ENCODE data around the gene ALPK3. TPM values are rescaled to one million over a fixed set of nuclear protein-coding genes. Genes with fewer than 3 reads are reported as not detected.
A peak's percentile ranks its signal among the peaks of the same experiment; 100 is the strongest.

Gene ALPK3
- total RNA-seq, 1 experiment from 2014 or later, result 0.11 TPM

DNA sequence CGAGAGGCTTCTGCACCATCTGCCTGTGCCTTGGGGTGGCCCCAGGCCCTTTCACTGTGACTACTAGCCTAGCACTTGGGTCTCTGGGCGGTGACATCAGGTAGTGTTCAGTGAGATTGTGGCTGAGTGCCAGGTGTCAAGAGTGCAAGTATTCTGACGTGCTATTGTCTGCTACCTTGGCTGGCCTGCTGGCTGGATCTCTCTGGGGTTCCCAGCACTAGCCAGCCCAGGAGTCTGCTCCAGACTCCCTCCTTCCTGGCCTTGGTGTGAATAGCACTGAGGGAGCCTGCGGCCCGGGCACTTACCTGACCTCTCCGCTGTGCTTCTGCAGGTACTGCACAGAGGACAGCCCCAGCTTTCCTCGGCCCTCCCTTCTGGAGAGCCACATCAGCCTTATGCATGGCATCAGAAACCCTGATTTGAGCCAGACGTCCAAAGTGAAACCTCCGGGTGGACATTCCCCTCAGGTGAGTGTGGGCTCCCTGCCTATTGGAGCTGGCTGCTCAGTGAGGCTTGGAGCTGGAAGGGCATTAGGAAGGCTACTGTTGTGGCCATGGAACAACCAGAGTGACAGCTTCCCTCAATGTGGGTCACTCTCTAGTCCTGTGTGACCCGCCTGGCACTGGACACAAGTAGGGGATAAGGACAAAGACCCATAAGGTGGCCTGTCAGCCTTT, 17.5 kb upstream of the ALPK3 start:
- DNase-seq (ENCODE audit: low read depth), result no peak

DNA sequence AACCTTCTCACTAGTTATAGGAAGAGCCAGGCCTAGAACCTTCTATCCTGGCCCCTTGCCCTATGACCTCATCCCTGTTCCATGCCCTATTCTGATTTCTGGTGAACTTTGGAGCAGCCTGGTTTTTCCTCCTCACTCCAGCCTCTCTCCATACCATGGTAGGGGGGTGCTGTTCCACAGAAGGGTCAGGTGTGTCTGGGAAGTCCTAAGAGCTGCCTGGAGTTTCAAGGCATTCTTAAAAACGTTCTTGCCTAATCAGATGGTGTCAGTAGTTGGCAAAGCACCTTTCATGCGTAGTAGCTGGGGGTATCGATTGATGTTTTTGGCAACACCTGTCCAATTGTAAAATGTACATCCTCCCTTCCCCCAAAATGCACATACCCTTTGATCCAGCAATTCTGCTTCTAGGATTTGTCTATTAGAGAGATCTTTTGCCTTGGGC, 16.8 kb upstream of the ALPK3 start:
- no peak for DNase-seq (ENCODE audit: low read depth)

DNA sequence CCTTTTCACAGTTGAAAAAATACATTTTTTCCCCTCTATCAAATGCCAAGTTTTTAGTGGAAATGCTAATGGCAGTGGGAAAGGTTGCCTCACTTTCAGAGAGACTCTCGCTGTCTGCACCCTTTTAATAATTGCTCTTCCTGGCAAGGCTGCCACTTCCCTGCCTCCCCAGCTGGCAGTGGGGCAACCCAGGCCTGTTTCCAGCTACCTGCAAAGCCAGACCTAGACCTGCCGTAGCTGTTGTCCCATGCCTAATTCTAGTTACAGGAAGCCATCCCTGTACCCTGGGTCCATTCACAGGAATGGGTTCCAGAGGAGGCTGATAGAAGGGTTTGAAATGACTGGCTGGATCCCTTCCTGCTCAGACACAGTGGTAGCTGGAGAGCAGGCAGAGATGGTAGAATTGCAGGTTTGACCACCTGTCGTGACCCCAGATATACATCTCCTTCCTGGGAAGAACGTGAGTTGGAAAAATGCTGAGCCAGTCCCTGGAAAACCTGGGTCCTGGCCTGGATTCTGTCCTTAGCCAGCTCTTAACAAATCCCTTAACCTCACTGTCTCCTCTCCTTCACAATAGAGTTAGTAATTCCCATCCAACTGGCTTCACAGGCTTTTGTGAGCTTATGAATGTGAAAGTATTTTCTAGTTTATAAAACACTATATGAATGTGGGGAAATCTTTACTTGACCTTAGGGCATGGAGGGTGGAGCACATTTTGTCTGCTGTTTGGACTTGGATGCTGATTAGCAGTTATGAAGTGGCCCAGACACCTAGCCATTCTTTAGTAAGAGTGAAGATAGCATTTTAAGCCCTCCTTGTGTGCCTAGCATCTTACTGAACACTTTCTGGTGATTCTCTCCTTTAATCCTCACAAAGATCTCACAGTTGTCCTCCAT, 12.9 kb upstream of the ALPK3 start:
- no peak for DNase-seq (ENCODE audit: low read depth)

DNA sequence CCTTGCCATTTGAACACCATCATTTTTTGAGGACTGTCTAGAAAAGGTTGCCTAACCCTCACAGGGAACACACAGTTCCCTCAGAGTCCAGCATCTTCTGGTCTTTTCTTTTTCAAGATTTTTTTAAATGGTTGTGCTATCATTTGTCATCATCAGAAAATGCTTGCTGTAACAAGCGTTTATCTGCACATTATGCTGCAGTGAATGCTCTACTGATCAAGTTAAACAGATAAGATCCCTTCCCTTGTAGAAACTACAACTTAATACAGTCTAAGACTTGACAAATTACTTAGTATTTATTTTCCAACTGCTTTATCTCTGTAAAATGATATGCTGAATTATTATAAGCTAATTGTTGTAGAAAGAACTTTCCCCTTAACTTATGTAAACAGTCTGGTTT, 11.9 kb upstream of the ALPK3 start:
- DNase-seq (ENCODE audit: low read depth), result no peak

DNA sequence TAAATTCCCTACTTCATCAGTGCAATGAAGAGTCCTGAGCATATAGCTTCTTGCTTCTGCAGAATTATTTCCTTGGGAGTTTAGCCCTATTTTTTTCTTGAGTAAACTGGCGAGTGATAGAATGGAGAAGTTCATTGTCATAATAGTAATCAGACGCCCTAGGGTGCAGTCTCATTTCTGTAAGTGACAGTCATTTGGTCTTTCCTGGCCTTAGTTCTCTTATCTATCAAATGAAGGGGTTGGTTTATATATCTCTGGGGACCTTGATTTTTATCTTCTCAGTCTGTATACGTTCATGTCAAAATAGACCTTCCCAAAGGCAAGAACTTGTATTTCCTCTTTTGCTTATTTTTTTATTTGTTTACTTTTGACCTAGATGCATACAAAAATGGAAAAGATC, 9.9 kb upstream of the ALPK3 start:
- no peak for DNase-seq (ENCODE audit: low read depth)

DNA sequence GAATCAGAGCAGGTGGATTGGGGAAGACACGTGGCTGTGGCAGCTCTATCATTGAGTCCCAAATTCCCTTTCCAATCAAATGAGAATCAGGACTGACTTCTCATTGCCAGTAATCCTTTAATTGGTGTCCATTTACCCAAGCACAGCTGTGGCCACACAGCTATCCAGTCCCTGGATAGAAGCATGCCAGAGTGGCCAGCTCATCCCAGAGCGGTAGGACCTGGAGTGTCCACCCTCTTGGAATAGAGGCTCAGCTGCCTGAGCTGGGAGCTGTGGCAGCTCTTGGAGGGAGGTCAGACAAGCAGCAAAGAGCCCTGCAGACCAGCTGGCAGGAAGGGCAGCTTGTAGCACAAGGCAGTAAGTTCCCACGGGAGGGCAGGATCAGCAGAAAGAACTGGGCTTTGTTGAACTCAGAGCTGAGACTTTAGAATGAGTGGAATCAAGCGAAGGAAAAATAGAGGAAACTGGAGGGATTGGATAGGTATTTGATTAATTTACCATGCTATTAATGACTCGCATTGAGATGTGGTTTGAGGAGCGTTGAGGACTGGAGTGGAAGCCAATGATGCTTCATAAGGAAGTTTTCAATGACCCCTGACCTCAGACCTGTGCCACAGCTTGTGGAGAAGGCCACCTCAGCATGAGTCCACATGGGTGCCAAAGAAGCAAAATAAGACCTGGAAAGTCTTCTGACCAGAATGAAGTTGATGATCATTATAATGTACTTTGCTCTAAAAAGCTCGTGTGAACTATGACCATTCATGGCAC, 6.9 kb upstream of the ALPK3 start:
- no peak for DNase-seq (ENCODE audit: low read depth)

DNA sequence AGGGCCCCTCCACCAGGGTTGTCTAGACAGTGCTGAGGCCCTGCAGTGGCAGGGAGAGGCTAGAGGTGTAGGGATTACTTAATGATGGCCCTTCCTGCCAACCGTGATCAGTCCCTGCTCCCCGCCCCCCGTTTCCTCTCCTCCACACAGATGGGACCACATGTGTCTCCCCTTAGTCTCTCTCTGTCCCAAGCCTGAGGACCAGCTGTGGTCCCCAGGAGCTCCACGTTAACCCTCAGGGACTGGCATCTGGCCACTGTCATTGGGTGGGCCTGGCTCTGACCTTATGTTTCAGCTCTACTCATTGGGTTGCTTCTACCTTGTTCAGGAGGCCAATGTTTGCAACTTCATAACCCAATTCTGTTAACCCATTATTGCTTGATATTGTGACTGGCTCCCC, 6.0 kb upstream of the ALPK3 start:
- no peak for DNase-seq (ENCODE audit: low read depth)

DNA sequence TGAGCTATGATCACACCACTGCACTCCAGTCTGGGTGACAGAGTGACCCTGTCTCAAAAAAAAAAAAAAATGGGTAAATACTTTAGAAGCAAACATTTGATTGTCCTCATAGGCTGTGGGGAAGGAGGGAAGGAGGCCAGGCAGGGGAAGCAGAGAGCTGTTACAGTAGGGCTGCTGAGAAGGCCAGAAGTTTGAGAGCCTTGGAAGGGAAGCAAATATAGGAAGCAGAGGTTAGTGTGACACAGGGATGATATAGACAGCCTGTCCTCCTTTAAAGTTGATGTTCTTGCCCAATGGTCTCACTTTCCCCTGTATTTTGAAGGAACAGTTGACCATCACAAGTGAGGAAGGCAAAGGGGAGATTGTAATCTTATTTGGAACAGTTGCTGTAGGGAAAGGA, 5.3 kb upstream of the ALPK3 start:
- no peak for DNase-seq (ENCODE audit: low read depth)

DNA sequence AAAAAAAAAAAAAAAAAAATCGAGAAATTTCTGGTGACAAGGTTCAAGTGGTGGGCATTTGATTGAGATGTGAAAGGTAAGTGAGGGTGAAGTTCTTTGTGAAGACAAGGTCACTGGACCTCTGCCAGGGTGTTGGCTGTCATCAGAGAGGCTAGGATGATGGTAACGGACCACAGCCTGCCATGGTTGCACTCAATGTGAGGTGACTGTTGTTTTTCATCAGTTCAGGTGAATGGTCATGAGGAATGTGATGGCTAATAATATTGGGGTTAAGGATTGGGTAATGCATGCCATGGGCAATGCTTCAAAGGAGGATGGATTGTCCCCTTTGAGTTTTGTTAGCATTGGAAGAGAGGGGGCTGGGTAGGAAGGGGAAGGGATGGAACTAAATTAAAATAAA, 4.3 kb upstream of the ALPK3 start:
- DNase-seq (ENCODE audit: low read depth), result no peak

DNA sequence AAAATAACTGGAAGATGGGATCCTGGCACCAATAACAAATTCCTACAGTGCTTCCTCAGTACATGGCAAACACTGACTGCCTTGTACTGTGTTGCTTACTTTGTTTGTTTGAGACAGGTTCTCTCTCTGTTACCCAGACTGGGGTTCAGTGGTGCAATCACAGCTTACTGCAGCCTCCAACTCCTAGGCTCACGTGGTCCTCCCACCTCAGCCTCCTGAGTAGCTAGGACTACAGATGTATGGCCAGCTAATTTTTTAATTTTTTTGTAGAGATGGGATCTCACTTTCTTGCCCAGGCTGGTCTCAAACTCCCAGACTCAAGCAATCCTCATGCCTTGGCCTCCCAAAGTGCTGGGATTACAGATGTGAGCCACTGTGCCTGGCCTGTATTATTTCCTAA, 3.7 kb upstream of the ALPK3 start:
- DNase-seq (ENCODE audit: low read depth), result no peak

DNA sequence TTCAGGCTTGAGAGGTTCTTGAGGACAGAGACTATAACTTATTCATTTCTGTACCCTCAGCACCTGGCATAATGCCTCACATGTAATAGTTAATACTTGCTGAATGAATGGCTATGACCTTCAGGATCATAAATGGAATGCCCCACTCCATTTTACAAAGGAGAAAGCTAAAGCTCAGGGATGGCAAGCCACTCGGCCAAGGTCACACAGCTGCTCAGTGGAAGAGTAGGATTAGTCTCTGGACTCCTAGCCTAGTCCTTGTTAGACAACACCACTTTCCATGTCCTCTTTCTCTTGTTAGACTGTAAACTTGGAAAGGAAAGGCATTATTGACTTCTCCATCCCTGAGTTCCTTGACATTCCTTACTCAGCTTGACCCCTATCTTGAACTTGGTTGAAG, 3.2 kb upstream of the ALPK3 start:
- DNase-seq (ENCODE audit: low read depth), result no peak

DNA sequence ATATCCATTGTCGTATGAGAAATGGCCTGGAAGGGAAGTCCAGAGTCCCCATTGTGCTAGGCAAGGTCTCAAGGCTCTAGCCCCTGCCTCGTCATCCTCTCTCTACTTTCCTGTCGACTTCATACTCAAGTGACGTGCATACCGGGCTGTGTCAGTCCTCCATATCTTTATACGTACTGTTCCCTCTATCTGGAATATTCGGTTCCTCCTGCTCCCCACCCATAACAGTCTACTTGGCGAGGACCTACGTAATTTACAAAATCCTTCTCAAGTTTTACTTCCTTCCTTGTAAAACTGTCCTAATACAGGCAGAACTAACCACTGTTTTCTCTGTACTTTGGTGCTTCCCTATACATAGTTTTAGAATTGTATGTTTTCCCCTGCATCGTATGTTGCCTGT, 2.2 kb upstream of the ALPK3 start:
- DNase-seq (ENCODE audit: low read depth), result no peak

DNA sequence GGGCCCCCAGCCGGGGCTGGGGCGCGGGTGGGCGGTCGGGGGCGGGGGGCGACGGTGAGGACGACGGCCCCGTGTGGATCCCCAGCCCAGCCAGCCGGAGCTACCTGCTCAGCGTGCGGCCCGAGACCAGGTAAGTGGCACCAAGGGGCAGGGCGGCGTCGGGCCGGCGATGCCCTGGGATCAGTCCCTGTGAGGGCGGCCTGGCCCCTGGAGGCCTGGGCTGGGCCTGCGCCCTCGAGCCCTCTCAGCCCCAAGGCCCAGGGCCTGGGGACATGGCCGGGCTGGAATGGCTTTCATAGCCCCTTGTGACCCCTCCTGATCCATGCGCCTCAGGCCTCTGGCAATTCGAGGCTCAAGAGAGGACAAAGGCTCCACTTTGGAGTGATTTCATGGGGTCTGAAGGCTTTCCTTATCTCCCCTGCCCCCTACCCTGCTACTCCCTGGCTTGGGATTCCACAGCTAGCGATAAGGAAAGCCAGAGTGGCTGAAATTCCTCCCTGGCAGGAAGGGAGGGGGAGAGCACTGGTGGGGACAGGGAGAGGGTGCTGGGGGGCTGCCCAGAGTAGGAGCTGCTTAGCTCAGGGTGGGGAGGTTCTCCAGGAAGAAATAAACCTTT, 418 bp downstream of the ALPK3 start:
- DNase-seq (ENCODE audit: low read depth), result no peak

DNA sequence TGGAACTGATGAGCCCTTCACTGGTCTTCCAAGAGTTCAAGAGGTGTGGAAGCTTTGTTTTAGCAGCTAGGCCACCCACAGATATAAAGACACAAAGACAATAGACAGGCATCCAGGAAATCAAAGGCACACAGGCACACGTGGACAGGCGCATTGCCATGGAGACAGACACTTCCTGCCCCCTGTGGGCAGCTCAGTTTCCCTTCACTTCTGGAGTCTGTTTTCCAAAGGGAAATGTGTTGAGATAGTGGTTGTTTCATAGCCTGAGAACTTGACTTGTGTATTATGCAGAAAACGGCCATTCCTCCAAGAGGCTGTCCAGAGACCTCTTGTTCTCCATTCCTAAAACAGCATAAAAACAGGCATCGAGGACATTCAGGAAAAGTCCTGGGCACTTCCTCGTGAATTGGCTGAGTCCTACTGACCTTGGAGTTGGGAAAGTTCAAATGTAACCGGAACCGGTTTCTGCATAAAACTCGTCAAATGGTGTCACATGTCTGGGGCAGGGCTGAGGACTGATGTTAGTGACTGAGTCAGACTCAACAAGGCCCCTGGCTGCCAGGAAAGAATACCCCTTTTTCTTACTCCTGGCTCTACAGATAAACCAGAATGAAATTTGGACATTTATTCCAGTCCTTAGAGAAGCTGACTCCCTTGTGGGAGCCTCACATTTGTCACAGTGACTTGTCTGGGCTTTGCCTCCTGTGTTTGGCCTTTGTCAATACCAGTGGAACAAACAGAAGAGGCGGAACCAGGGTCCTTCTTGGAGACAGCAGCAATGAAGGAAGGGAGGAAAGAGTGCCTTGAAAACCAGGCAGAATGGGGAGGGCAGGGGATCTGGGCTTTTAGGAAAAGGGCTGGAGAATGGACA, 1.3 kb downstream of the ALPK3 start:
- peak; percentile 19 for DNase-seq (ENCODE audit: low read depth)

DNA sequence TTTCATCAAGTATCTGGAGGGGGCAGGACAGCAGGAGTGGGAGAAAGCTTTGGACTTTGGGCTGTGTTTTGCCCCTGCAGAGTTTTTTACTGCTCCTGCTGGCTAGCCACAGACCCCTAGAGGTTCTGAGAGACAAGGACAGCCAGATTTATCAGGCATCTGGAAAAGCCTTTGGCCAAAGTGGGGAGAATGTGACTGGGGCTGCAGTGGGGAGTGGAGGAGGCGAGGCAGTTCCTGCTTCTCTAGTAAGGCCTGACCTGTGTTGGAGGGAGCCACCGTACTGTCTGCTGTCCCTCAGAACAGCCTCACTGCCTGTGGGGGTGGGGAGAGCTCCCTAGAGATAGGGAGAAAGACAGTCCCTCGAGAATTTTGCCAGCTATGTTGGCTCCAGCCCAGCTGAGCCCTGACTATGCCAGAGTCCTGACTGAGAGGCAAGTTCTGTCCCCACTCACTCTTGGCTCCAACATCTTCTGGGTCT, 2.2 kb downstream of the ALPK3 start:
- no peak for DNase-seq (ENCODE audit: low read depth)

DNA sequence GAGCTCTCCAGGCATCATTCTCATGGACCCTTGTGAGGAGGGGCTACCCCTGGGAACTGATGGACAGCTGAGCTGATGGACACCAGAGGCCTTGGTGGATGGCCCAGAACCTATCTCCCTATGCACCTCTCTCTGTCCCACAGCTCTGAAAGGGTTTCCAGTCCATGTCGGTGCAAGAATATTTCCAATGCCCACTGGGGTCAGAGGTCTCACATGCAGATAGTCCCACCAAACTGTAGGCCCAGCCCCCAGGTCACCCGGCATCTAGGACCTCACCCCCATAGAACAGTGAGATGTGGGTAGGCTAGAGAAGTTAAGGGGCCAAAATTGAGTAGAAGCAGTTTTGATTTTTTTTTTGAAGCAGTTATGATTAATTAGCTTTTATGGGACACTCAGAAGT, 2.6 kb downstream of the ALPK3 start:
- DNase-seq (ENCODE audit: low read depth), result no peak

DNA sequence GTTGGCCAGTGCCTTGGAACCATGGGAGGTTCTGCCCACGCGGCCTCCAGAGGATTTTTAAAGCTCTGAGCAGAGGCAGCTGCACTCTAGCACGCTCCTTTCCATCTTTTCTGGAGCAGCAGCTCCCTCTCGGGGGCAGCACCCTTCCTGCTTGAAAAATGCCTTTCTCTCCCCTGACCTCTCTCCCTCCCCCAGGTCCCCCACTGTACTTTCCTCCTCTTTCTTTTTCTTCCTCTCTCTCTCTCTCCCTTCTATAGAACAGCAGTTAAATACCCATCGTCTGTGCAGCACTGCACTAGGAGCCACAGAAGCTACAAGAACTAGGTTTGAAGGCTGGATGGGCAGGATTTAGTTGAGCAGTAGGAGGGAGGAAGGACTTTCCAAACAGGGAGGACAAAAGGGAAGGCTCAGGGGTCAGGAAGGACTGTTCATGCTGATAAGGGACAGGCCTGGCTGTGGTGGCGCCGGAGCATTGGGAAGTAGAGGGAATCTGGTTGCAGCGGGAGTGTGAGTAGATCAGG, 4.4 kb downstream of the ALPK3 start:
- no peak for DNase-seq (ENCODE audit: low read depth)

DNA sequence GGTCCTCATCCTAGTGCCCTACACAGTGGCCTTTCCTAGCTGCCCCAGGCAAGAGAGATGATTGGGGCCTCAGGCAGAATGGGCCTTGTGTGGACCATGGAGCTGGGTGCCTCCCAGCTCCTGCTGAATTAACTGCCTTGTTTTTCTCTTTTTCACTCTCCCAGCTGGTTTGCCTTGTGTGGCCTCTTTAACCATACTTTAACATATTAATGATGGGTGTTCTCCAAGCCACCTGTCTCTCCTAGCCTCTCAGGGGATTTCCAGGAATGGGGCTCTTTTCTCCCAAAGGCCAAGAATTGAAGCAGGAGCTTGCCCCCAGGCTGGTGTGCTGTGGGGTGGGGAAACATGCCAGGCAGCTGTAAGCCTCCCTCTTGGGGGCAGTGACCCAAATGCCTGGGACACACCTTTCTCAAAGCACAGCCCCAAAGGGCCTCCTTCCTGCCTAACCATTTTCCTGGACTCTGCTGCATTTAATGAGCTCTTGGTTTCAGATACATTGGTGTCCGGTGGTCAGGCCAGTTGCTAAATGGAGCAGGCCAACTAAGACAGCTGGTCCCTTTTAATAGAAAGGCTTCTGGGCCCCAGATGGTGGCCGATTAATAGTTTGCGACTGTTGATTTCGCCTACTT, 5.6 kb downstream of the ALPK3 start:
- no peak for DNase-seq (ENCODE audit: low read depth)

DNA sequence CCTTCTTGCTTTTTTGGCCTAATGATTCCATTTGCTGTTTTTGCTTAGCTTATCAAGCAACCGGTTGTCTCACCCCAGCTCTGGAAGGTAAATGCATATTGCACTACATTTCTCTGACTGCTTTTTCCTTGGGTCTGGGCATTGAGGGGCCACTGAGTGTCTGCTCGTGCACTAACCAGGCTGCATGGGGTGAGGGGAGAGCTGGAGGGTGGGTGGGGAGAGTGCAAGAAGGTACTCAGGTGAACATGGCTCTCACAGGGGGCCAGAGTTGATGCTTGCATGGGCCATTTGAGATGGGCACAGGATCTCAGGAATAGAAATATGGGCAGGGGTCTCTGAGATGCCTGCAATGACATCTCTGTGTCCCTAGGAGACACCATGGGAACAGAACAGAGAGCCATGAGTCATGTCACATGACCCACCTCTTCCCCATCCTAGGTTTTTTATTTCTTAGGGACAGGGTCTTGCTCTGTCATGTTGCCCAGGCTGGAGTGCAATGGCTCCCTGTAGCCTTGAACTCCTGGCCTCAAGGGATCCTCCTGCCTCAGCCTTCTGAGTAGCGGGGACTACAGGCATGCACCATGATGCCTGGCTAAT, 6.2 kb downstream of the ALPK3 start:
- DNase-seq (ENCODE audit: low read depth), result no peak
